Sigmoid colon (tissue), 4 donors: ENCODE results near the gene BPIFB2.

Experiments used
- CTCF ChIP-seq, 4 experiments: fragments of 450-650 bp in 3 of 4; fragments of 200-600 bp in 1 of 4; IDR thresholded peaks; one replicate each; pipeline ENCODE4 v1.5.1; 2016 to 2019; ENCODE audit warnings: antibody characterized with exemption in 4 of 4, mild to moderate bottlenecking in 3 of 4, moderate library complexity in 2 of 4
- POLR2A ChIP-seq, 2 donors: fragments of 450-650 bp; IDR thresholded peaks; one replicate each; pipeline ENCODE4 v1.6.1; 2016; ENCODE audit warnings: antibody characterized with exemption in 2 of 2, mild to moderate bottlenecking in 2 of 2, moderate library complexity in 2 of 2
- POLR2AphosphoS5 ChIP-seq, 4 donors: sonication (generic); formaldehyde crosslinking; IDR thresholded peaks; one replicate each; pipeline ENCODE4 v1.6.1; 2017; ENCODE audit warnings: antibody characterized with exemption in 4 of 4

- no peak for TF ChIP-seq CTCF (IDR thresholded peaks at IDR 0.05)
- TF ChIP-seq POLR2A (IDR thresholded peaks at IDR 0.05) = no peak
- no peak for TF ChIP-seq POLR2AphosphoS5 (IDR thresholded peaks at IDR 0.05)
Measured at GRCh38 chr20:32984196-32984595, 23.3 kb upstream of the BPIFB2 start.
